T-helper 2 cell treated with Interferon-gamma antibody and Interleukin-4, amounts not matched to agents 100 ng/mL and 5 ng/mL, for 36 hours (primary cell): ENCODE measurements around the gene PRXL2C. TPM values are rescaled to one million over a fixed set of nuclear protein-coding genes. Genes with fewer than 3 reads are reported as not detected.
"Not testable (repeated sequence)": the region's sequence is repeated elsewhere in the genome, so short reads cannot be mapped to it uniquely, and the experiment has no call there.

Source experiments
- intact Hi-C: fragments of 100-400 bp; cut with micrococcal nuclease; formaldehyde crosslinking; loops from one replicate; pipeline ENCODE4 v1.15.1; 2023
- total RNA-seq: library from RNA; stranded (reverse); gene quantifications from 2 replicates; pipeline ENCODE4 v1.2.3, GENCODE V29; 2022

PRXL2C gene
- 6.6 and 9.4 TPM in 2 replicates for total RNA-seq

GRCh38 chr9:96655198-96655851 lies at the start of gene PRXL2C:
PRXL2C (minus strand) TSS chr9:96655317; CDS start chr9:96655281, 36 bp downstream.
- intact Hi-C loops, result loop anchor here (1.0 to 2.0 kb wide), 4 partner anchors 31 to 237 kb away; partner anchors contain the start of genes CDC14B and ZNF367

- intact Hi-C loops, result not testable (repeated sequence)
Measured at GRCh38 chr9:96700721-96701375, 45.7 kb upstream of the PRXL2C start.

GRCh38 chr9:96691326-96691725 lies 36.2 kb upstream of the PRXL2C start:
- intact Hi-C loops, result no loop called here

- intact Hi-C loops, result no loop called here
Measured at GRCh38 chr9:96688745-96689464, 33.8 kb upstream of the PRXL2C start.

- intact Hi-C loops, result no loop called here
Measured at GRCh38 chr9:96688187-96688586, 33.1 kb upstream of the PRXL2C start.

GRCh38 chr9:96686638-96687335 lies 31.7 kb upstream of the PRXL2C start:
- intact Hi-C loops, result loop anchor here (2.0 kb wide), 1 partner anchor 32 kb away; the partner anchor contains the start of gene PRXL2C

- intact Hi-C loops, result no loop called here
Measured at GRCh38 chr9:96680812-96681499, 25.8 kb upstream of the PRXL2C start.

- intact Hi-C loops, result no loop called here
Measured at GRCh38 chr9:96674906-96675538, 19.9 kb upstream of the PRXL2C start.

- intact Hi-C loops, result not testable (repeated sequence)
Measured at GRCh38 chr9:96673786-96674185, 18.7 kb upstream of the PRXL2C start.

- intact Hi-C loops, result loop anchor here (10.0 kb wide), 1 partner anchor 424 kb away; no protein-coding TSS in a partner anchor
Measured at GRCh38 chr9:96668868-96669534, 13.9 kb upstream of the PRXL2C start.

GRCh38 chr9:96667363-96667728 lies 12.2 kb upstream of the PRXL2C start:
- intact Hi-C loops, result loop anchor here (10.0 kb wide), 1 partner anchor 423 kb away; no protein-coding TSS in a partner anchor

- intact Hi-C loops, result loop anchor here (1.0 to 10.0 kb wide), 2 partner anchors 340 to 422 kb away; no protein-coding TSS in a partner anchor
Measured at GRCh38 chr9:96666653-96667362, 11.7 kb upstream of the PRXL2C start.

- intact Hi-C loops, result loop anchor here (1.0 to 10.0 kb wide), 2 partner anchors 338 to 421 kb away; no protein-coding TSS in a partner anchor
Measured at GRCh38 chr9:96665789-96666188, 10.7 kb upstream of the PRXL2C start.

- intact Hi-C loops, result loop anchor here (10.0 kb wide), 1 partner anchor 419 kb away; no protein-coding TSS in a partner anchor
Measured at GRCh38 chr9:96663506-96664120, 8.5 kb upstream of the PRXL2C start.

- intact Hi-C loops, result loop anchor here (10.0 kb wide), 1 partner anchor 417 kb away; no protein-coding TSS in a partner anchor
Measured at GRCh38 chr9:96661711-96662110, 6.6 kb upstream of the PRXL2C start.

- intact Hi-C loops, result loop anchor here (10.0 kb wide), 1 partner anchor 416 kb away; no protein-coding TSS in a partner anchor
Measured at GRCh38 chr9:96660692-96661248, 5.7 kb upstream of the PRXL2C start.

GRCh38 chr9:96654450-96655197 lies 493 bp downstream of the PRXL2C start:
- intact Hi-C loops, result loop anchor here (1.0 to 5.0 kb wide), 5 partner anchors 32 to 236 kb away; partner anchors contain the start of genes CDC14B, HABP4 and ZNF367
